CD14-positive monocyte (primary cell): Measurements from ENCODE around the gene AOPEP. TPM values are rescaled to one million over a fixed set of nuclear protein-coding genes. Genes with fewer than 3 reads are reported as not detected.

Experiments used
- DNase-seq, 3 donors: peaks; one replicate each; pipeline ENCODE4 v3.0.0-alpha.2; 2011 to 2022
- H2AFZ ChIP-seq: 2 replicates; pipeline ENCODE4 v1.6.0; 2012; ENCODE audit warnings: mild to moderate bottlenecking, low read depth, low read length, inconsistent platforms; ENCODE audit not compliant: insufficient read depth, poor library complexity, severe bottlenecking
- H3K27ac ChIP-seq, 2 donors: 1 replicate in 1 of 2; 2 replicates in 1 of 2; pipeline ENCODE4 v1.5.1; 2012 to 2013; ENCODE audit warnings: low read length in 2 of 2, control low read depth in 1 of 2, inconsistent platforms in 1 of 2, low read depth in 1 of 2, mild to moderate bottlenecking in 1 of 2
- H3K27me3 ChIP-seq, 2 donors: one replicate each; pipeline versions ENCODE4 v1.6.0 to v1.6.1; 2011 to 2013; ENCODE audit warnings: low read length in 2 of 2; ENCODE audit not compliant: control insufficient read depth in 2 of 2, insufficient read depth in 2 of 2
- H3K36me3 ChIP-seq, 2 donors: replicated peaks in 1 of 2; 1 replicate in 1 of 2; 2 replicates in 1 of 2; pipeline versions ENCODE4 v1.5.1 to v1.6.1; 2012 to 2013; ENCODE audit warnings: low read length in 2 of 2, control low read depth in 1 of 2, inconsistent platforms in 1 of 2, mild to moderate bottlenecking in 1 of 2; ENCODE audit not compliant: insufficient read depth in 2 of 2, control insufficient read depth in 1 of 2
- H3K4me1 ChIP-seq, 2 donors: 1 replicate in 1 of 2; 2 replicates in 1 of 2; pipeline versions ENCODE4 v1.5.1 to v1.6.1; 2012 to 2013; ENCODE audit warnings: low read length in 2 of 2, control low read depth in 1 of 2, inconsistent platforms in 1 of 2, mild to moderate bottlenecking in 1 of 2, moderate library complexity in 1 of 2; ENCODE audit not compliant: insufficient read depth in 2 of 2, control insufficient read depth in 1 of 2
- H3K4me2 ChIP-seq: replicated peaks from 2 replicates; pipeline ENCODE3; 2012; ENCODE audit warnings: low read length, moderate library complexity, mild to moderate bottlenecking; ENCODE audit not compliant: poor library complexity, severe bottlenecking; ENCODE audit errors: extremely low read depth
- H3K4me3 ChIP-seq, 3 experiments: fragments of 200-600 bp in 1 of 3; sonication (generic) in 1 of 3; replicated peaks in 1 of 3; 1 replicate in 2 of 3; 2 replicates in 1 of 3; pipeline ENCODE4 v1.5.1; 2011 to 2013; ENCODE audit warnings: low read length in 3 of 3, mild to moderate bottlenecking in 3 of 3, control low read depth in 2 of 3, low read depth in 2 of 3, inconsistent platforms in 1 of 3, moderate library complexity in 1 of 3
- H3K79me2 ChIP-seq: 2 replicates; pipeline ENCODE4 v1.6.0; 2012; ENCODE audit warnings: mild to moderate bottlenecking, control low read depth, inconsistent platforms, low read length, moderate library complexity; ENCODE audit not compliant: insufficient read depth
- H3K9ac ChIP-seq: 2 replicates; pipeline ENCODE4 v1.6.0; 2017; ENCODE audit warnings: low read length, mild to moderate bottlenecking; ENCODE audit not compliant: insufficient read depth, poor library complexity, severe bottlenecking
- H3K9me3 ChIP-seq, 2 donors: replicated peaks in 1 of 2; 1 replicate in 1 of 2; 2 replicates in 1 of 2; pipeline versions ENCODE4 v1.5.1 to v1.6.1; 2012 to 2013; ENCODE audit warnings: low read length in 2 of 2, control low read depth in 1 of 2; ENCODE audit not compliant: control insufficient read depth in 1 of 2, insufficient read depth in 1 of 2
- H4K20me1 ChIP-seq: 2 replicates; pipeline ENCODE4 v1.6.0; 2012; ENCODE audit warnings: mild to moderate bottlenecking, low read length, control low read depth, moderate library complexity; ENCODE audit not compliant: insufficient read depth
- H3K27ac Mint-ChIP-seq, 7 donors: one replicate each; pipeline ENCODE4 v1.8.0; 2020; ENCODE audit warnings: mild to moderate bottlenecking in 7 of 7, mixed read lengths in 7 of 7, moderate library complexity in 6 of 7, inconsistent platforms in 2 of 7
- H3K27me3 Mint-ChIP-seq, 3 donors: one replicate each; pipeline ENCODE4 v1.8.0; 2021 to 2022; ENCODE audit warnings: low read depth in 3 of 3, mild to moderate bottlenecking in 3 of 3, mixed read lengths in 3 of 3, moderate library complexity in 3 of 3, inconsistent platforms in 1 of 3
- H3K36me3 Mint-ChIP-seq, 2 donors: one replicate each; pipeline ENCODE4 v1.8.0; 2020; ENCODE audit warnings: mixed read lengths in 2 of 2, inconsistent platforms in 1 of 2, mild to moderate bottlenecking in 1 of 2
- H3K4me1 Mint-ChIP-seq: one replicate; pipeline ENCODE4 v1.8.0; 2020; ENCODE audit warnings: mild to moderate bottlenecking, mixed read lengths
- H3K4me3 Mint-ChIP-seq, 2 donors: one replicate each; pipeline ENCODE4 v1.8.0; 2020; ENCODE audit warnings: mild to moderate bottlenecking in 2 of 2, mixed read lengths in 2 of 2, moderate library complexity in 1 of 2
- H3K9me3 Mint-ChIP-seq, 7 donors: one replicate each; pipeline ENCODE4 v1.8.0; 2020 to 2022; ENCODE audit warnings: mixed read lengths in 7 of 7, mild to moderate bottlenecking in 6 of 7, moderate library complexity in 6 of 7, inconsistent platforms in 2 of 7
- WGBS: methylation state at CpG from one replicate; pipeline ENCODE4 v1.1.5; 2013; ENCODE audit warnings: missing lambda C conversion rate; ENCODE audit not compliant: insufficient coverage; 5-methylcytosine and 5-hydroxymethylcytosine counted together
- intact Hi-C, 2 donors: fragments of 100-400 bp; cut with micrococcal nuclease; formaldehyde crosslinking; loops; one replicate each; pipeline versions ENCODE4 v1.15.0 to v1.15.1; 2023
- polyA plus RNA-seq, 3 donors: library from polyadenylated mRNA; depleted of rRNA in 1 of 3; unstranded in 2 of 3; stranded (reverse) in 1 of 3; fragments of 300-500 nt in 2 of 3; fragments of >200 nt in 1 of 3; fragmentation: Illumina TruSeq in 2 of 3; gene quantifications; 1 replicate in 2 of 3; 2 replicates in 1 of 3; pipeline ENCODE4 v1.2.3, GENCODE V29; 2012 to 2021
- TF ChIP-seq, protein P1 (sequence below): fragments of 200-600 bp; IDR thresholded peaks from one replicate; pipeline ENCODE4 v1.8.0; 2022; ENCODE audit warnings: antibody characterized with exemption, mild to moderate bottlenecking

AOPEP gene
- polyA plus RNA-seq, 3 donors: 3.0 to 4.1 (median 3.1) TPM

DNA sequence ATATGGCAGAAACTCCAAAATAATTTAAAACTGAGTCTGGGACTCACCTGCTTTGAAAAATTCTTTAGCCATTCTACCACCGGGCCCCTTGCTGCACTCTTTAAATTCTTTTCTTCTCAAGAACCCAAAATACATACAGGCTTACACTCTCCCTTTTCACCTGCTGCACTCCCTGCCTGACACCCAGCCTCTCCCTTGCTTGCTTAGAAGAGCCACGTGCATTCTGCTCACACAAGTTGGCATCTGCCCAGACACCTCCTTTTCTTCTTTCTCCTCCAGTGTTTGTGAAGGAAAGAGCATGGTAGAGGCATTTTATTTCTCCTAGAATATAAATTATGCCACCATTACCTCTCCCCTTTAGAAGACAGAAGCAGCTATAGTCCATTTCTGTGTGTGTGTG is 39.0 kb upstream of the AOPEP start:
- H3K27ac ChIP-seq: no peak overlapping the region
- Mint-ChIP-seq H3K27me3 (peaks cover 4 to 13% (median 5%) of the 10 kb centered on the region in 3 donors), H3K9me3 (no peaks in the 10 kb centered on the region), H3K27ac (peak overlapping the region in 1 of 7 donors; percentile 8), H3K4me3 (no peak overlapping the region), H3K4me1 (no peaks in the 10 kb centered on the region), H3K36me3 (no peaks in the 10 kb centered on the region)
- TF ChIP-seq, protein P1, sequence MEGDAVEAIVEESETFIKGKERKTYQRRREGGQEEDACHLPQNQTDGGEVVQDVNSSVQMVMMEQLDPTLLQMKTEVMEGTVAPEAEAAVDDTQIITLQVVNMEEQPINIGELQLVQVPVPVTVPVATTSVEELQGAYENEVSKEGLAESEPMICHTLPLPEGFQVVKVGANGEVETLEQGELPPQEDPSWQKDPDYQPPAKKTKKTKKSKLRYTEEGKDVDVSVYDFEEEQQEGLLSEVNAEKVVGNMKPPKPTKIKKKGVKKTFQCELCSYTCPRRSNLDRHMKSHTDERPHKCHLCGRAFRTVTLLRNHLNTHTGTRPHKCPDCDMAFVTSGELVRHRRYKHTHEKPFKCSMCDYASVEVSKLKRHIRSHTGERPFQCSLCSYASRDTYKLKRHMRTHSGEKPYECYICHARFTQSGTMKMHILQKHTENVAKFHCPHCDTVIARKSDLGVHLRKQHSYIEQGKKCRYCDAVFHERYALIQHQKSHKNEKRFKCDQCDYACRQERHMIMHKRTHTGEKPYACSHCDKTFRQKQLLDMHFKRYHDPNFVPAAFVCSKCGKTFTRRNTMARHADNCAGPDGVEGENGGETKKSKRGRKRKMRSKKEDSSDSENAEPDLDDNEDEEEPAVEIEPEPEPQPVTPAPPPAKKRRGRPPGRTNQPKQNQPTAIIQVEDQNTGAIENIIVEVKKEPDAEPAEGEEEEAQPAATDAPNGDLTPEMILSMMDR: no peak
- no peaks in the 10 kb centered on the region for H3K79me2 ChIP-seq
- no peaks in the 10 kb centered on the region for H3K36me3 ChIP-seq
- H4K20me1 ChIP-seq: no peaks in the 10 kb centered on the region
- WGBS: 83% methylated on average over 1 of the region's 2 CpGs
- H3K27me3 ChIP-seq: no peaks in the 10 kb centered on the region
- no peak overlapping the region for H3K9ac ChIP-seq
- H3K4me1 ChIP-seq: no peaks in the 10 kb centered on the region
- intact Hi-C loops: loop anchor here in 1 of 2 donors (10.0 kb wide), 1 partner anchor 1527 kb away; no protein-coding TSS in a partner anchor
- DNase-seq: no peak
- no peak overlapping the region for H2AFZ ChIP-seq
- H3K4me3 ChIP-seq: no peak overlapping the region
- no peaks in the 10 kb centered on the region for H3K9me3 ChIP-seq
- no peak overlapping the region for H3K4me2 ChIP-seq

- WGBS: 93% methylated on average over 9 of the region's 9 CpGs
- H3K27ac Mint-ChIP-seq: peak overlapping the region in 1 of 7 donors; percentile 43
- DNase-seq: no peak
- Histone ChIP-seq H2AFZ (no peak overlapping the region), H3K27ac (no peak overlapping the region), H3K4me3 (no peak overlapping the region), H3K9ac (no peak overlapping the region), H3K79me2 (no peaks in the 10 kb centered on the region), H3K9me3 (no peaks in the 10 kb centered on the region), H3K4me2 (no peak overlapping the region), H3K27me3 (no peaks in the 10 kb centered on the region), H3K36me3 (no peaks in the 10 kb centered on the region), H3K4me1 (no peaks in the 10 kb centered on the region), H4K20me1 (no peaks in the 10 kb centered on the region)
- H3K9me3 Mint-ChIP-seq: no peaks in the 10 kb centered on the region
- intact Hi-C loops: no loop called here
- no peaks in the 10 kb centered on the region for H3K4me1 Mint-ChIP-seq
- H3K27me3 Mint-ChIP-seq: peaks cover 4 to 13% (median 5%) of the 10 kb centered on the region in 3 donors
- TF ChIP-seq, protein P1: no peak
- H3K4me3 Mint-ChIP-seq: no peak overlapping the region
- H3K36me3 Mint-ChIP-seq: no peaks in the 10 kb centered on the region
Observed at GRCh38 chr9:94690344-94690743, 36.2 kb upstream of the AOPEP start.
